ENCODE measurements around the gene HIGD2A.

DNA sequence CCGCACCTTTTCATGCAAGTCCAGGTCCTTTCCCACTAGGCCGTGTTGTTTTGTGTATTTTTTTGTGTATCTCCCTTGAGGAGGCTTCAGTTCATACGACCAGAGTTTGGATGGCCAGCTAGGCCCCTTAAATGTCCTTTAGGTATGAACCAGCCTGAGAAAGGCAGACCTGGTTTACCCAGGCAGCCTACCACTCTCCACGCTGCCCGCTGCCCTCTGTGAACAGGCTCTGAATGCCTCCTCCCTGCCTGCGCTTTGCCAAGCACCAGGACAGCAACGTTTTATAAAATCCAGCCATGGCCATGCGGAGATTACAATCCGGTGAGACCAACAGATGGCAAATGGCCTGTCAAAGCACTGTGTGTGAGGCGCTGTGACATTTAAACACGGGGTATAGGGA is 28.4 kb downstream of the HIGD2A start:
- no peak for TF ChIP-seq IKZF1 (conservative IDR thresholded peaks at IDR 0.05)
- TF ChIP-seq, protein P1, sequence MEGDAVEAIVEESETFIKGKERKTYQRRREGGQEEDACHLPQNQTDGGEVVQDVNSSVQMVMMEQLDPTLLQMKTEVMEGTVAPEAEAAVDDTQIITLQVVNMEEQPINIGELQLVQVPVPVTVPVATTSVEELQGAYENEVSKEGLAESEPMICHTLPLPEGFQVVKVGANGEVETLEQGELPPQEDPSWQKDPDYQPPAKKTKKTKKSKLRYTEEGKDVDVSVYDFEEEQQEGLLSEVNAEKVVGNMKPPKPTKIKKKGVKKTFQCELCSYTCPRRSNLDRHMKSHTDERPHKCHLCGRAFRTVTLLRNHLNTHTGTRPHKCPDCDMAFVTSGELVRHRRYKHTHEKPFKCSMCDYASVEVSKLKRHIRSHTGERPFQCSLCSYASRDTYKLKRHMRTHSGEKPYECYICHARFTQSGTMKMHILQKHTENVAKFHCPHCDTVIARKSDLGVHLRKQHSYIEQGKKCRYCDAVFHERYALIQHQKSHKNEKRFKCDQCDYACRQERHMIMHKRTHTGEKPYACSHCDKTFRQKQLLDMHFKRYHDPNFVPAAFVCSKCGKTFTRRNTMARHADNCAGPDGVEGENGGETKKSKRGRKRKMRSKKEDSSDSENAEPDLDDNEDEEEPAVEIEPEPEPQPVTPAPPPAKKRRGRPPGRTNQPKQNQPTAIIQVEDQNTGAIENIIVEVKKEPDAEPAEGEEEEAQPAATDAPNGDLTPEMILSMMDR (IDR thresholded peaks at IDR 0.05 in 2 of 3, conservative IDR thresholded peaks at IDR 0.05 in 1 of 3; ENCODE audit: control insufficient read depth in 2 of 3, extremely low read depth in 1 of 3, insufficient read depth in 1 of 3, low read depth in 3 of 3, low read length in 3 of 3) = no peak
- TF ChIP-seq NFYA (IDR thresholded peaks at IDR 0.05; ENCODE audit: borderline replicate concordance, low read depth, low read length) = no peak
- TF ChIP-seq, protein P2, sequence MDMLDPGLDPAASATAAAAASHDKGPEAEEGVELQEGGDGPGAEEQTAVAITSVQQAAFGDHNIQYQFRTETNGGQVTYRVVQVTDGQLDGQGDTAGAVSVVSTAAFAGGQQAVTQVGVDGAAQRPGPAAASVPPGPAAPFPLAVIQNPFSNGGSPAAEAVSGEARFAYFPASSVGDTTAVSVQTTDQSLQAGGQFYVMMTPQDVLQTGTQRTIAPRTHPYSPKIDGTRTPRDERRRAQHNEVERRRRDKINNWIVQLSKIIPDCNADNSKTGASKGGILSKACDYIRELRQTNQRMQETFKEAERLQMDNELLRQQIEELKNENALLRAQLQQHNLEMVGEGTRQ (IDR thresholded peaks at IDR 0.05; ENCODE audit: borderline replicate concordance, low read depth, low read length) = no peak
- TF ChIP-seq ZBED1 (IDR thresholded peaks at IDR 0.05; ENCODE audit: borderline replicate concordance) = no peak
- TF ChIP-seq HDAC6 (IDR thresholded peaks at IDR 0.05; ENCODE audit: unreplicated experiment) = no peak
- TF ChIP-seq RCOR1 (conservative IDR thresholded peaks at IDR 0.05; ENCODE audit: low read depth, low read length) = no peak
- no peak for TF ChIP-seq TCF3 (IDR thresholded peaks at IDR 0.05; ENCODE audit: borderline replicate concordance, insufficient read depth, low read depth, low read length)
- no peak for TF ChIP-seq MTA3 (IDR thresholded peaks at IDR 0.05; ENCODE audit: borderline replicate concordance, low read length)
- TF ChIP-seq USF1 (IDR thresholded peaks at IDR 0.05; ENCODE audit: borderline replicate concordance, extremely low read length, insufficient read depth, low read depth, low read length) = no peak
- no peak for TF ChIP-seq POLR2A (IDR thresholded peaks at IDR 0.05; ENCODE audit: low read depth, low read length)
